ENCODE data around the gene CDH11. TPM values are rescaled to one million over a fixed set of nuclear protein-coding genes. Genes with fewer than 3 reads are reported as not detected.

CDH11 gene
- total RNA-seq, 1 donor from 2014 or later = 98.3 TPM

DNA sequence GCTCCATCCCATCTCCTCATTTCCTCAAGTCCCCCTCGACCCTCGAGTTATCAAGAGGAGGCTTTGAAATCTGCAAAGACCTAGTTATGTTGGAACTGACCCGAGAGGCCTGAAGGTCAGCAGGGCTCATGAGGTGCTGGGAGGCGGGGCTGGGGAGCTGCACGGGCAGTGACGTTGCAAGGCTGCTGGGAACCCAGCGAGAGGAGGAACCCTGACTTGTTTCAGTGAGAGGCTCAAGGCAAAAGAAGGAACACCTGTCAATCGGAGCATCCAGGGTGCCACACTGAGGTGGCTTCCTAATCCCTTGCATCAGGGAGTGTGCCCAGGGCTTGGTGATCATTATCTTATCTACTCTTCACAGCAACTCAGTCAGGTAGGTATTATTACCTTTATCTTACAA, 86.9 kb downstream of the CDH11 start:
- no peak for DNase-seq (ENCODE audit: low spot score)

DNA sequence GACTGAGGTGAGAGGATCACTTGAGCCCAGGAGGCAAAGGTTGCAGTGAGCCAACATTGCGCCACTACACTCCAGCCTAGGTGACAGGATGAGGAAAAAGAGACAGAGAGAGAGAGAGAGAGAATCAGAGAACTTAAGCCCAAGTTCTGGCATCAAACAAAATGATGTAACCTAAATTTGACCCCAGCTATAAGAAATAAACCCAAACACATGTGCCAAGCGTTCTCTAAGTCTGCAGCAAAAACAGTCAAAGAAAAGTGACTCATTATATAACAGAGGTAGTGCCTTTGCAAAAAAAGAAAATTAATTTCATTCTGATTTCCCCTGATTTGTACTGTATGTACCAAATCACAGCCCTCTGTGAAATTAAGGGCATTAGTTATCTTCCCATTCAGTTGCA, 89.5 kb downstream of the CDH11 start:
- DNase-seq (ENCODE audit: low spot score) = no peak

DNA sequence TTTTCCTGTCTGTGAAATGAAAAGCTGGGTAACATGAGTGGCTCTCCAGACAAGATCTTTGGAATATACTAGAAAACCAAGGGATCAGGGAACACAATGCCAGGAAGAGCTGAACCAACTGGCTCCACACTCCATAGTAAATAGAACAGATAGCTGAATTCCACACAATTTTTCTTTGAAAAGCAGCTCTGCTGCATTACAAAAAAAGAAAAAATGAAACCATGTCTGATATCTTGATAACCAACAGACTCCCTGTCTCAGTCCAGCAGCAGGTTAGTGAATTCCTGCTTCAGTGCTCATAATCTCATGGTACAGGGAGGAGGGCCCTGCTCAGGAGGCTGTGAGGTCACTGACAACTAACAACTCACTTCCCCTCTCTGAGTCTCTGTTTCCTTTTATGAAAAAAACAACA, 97.1 kb downstream of the CDH11 start:
- no peak for DNase-seq (ENCODE audit: low spot score)

DNA sequence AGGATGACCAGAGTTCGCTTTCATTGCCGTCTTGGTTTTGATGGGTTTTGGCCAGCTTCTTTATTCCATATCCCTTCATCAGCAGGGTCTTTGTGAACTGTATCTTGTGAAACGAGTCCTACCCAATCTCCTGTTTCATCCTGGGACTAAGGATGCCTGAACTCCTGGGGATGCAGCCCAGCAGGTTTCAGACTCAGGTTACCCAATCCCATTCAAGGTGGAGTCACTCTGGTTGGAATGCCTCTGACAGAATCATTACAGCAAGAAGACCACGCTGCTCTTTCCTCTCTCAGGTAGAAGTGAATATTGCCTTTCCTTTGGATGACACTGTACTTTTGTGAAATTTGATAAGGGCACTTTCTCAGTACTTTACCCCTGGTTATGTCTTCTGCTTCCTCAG, 98.1 kb downstream of the CDH11 start:
- no peak for DNase-seq (ENCODE audit: low spot score)

DNA sequence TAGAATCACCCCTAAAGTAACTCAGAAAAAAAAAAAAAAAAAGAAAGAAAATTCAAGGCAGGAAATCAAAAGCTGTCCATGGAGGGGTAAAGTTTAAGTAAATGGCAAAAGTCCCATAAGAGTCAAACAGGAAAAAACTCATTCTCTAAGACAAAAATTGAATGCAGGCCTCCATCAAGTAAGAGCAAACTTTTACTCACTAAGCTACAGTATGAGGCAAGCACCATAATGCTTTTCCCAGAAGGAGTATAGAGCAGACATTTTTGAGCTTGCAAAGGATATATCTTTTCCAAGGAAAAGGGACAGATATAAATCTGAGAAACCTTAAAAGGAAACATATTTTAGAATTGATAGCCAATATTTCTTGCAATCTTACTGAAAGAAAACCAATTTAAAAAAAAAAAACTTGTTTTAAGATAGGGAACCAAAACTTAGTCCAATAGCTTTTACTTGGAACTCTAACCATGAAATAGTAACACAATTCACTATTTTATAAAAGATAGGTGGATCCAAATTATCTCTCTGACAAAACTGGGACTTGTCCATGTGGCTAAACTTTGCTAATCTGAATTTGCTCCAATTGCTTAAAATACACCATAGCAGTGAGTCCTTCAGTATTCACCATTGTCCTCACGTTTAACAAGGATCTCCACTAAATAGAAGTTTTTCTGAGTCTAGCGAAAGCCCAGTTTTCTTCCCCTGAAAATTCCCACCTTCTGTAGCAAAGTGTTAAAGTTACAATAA, 99.8 kb downstream of the CDH11 start:
- DNase-seq (ENCODE audit: low spot score) = no peak

DNA sequence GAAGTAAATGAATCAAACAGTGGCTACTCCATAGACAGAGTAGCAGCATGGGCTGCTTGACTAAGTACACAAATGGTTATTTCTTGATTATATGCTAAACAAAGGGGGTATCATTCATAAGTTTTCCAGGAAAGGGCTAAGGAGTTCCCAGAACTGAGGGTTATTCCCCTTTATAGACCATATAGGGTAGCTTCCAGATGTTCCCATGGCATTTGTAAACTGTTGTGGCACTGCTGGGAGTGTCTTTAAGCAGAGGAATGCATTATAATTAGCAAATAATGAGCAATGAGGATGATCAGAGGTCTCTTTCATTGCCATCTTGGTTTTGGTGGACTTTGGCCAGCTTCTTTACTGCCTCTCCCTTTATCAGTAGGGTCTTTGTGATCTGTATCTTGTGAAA, 105.1 kb downstream of the CDH11 start:
- DNase-seq (ENCODE audit: low spot score) = no peak

DNA sequence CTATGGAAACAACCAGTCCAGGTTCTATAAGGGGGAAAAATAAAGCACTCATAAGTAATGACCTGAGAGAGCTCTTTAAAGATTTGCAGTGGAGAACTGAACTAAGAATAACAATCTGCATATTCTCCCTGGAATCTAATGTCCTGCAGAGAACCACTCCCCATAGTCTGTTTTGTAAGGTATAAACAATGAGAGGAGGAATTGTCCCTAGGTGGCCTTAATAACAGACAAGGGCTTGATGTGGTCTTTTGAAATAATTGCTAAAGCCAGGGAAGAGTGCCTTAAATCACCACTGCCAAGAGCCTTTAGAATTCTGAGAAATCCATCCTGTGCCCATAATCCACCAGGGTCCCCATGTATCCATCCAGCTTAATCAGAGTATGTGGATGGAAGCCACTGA, 106.3 kb downstream of the CDH11 start:
- no peak for DNase-seq (ENCODE audit: low spot score)

DNA sequence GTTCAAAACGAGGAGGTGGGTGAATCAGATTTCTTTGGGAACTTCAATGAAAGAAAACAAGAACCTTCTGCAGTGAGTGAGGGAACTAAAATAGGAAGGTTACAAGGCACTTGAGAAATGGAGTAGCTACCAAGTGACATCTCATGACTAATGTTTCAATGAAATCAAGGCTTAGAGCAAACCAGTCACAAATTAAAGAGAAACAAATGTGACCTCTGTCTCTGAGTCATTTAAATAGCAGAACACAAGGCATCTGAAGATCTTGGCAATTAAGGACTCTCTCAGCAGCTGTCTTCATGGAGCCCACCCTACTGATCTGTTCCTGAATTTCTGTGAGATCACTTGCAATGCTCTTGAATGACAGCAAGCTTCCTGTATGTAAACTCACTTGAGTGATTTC, 109.5 kb downstream of the CDH11 start:
- DNase-seq (ENCODE audit: low spot score) = no peak

DNA sequence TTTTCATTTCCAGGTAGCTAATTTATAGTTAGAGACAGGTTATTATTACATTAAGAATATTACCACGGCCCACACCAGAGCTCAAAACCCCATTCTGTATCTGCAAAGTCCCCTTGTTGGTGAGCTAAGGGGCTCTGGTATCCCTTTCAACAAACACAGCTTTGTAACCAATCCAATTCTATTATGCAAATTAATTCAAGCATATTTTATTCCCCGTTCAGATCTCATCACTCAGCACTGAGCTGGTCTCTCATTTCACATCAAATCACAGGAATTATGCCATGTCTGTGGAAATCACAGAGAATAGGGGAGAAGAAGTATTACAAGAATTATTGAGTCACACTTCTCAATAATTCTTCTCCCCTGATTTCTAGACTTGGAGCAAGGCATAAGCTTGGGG, 111.7 kb downstream of the CDH11 start:
- no peak for DNase-seq (ENCODE audit: low spot score)

DNA sequence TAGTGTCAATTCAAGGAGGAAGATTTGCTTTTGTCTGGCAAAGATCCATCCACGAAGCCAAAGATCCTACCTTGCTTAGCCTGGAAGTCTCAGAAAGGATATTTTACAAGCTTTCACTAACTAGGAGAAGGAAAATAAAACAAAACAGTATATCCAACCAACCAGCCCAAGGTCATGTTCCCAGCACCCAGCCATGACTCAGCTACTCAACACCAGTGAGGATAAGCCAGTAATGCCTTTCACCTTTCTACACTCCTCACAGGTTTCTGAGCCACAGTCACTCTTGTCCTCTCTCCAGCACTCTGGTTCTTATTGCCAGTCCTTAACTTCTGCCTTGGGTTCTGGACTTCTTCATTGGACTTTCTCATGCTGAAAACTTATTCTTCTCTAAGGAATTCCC, 116.2 kb downstream of the CDH11 start:
- no peak for DNase-seq (ENCODE audit: low spot score)

DNA sequence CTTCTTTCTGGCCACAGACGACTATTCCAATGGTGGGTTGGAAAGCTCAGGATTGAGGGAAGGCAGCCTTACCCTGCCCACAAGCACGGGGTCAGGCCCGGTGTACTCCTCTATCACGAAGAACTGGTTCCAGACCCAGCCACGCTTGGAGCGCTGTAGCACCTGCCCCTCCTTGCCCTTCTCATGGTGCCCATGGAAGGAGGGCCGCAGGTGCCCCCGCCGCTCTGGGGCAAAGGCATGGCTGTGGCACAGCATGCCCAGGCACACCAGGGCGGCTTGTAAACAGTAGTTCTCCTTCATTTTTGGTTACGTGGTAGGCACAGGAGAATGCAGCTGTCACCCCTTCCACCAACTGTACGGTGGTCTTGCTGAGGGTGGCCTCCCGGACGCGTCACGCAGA, 117.3 kb downstream of the CDH11 start:
- no peak for DNase-seq (ENCODE audit: low spot score)

DNA sequence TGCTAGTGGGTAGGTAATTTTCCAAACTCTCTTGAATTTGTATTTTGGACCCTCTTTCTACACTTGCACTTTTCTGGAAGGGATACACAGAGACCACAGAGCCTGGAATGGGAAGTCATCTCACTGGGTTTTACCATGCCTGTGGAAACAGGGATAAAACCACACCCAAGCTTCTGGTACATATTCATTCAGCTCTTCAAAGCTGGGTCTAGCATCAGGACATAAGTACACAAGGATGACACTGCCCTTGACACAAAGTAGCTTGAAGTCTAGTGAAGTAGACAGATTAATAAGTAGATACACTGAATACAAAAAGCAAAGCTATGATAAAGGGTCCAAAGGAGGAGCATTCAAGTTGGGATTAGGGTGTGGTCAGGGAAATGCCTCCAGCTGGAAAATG, 118.2 kb downstream of the CDH11 start:
- DNase-seq (ENCODE audit: low spot score) = no peak

DNA sequence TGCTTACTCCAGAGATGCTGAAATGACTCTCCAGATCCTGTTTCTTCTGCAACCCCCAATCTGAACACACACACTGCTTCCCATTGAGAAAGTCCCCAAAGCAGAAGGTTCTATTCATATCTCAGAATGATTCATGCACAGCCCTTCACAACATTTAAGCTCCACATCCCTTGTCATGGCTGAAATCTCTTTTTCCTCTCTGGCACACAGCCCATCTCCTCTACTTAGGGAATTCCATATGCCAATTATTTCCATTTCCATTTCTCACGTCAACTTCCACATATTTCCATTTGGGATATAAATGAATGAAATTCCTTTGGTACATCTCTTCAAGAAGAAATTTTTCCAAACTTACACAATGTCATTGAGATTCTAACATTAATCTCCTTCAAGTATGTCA, 119.6 kb downstream of the CDH11 start:
- DNase-seq (ENCODE audit: low spot score) = no peak

DNA sequence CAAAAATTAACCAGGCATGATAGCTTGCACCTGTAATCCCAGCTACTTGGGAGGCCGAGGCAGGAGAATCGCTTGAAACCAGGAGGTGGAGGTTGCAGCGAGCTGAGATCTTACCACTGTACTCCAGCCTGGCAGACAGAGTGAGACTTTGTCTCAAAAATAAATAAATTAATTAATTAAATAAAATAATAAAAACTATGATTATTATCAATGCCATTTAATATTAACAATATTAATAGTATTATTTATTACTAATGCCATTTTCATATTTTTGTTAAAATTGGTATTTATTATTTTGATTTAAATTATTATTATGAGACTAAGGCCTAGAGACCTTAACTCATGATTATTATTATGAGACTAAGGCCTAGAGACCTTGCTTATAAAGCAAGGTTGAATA, 121.2 kb downstream of the CDH11 start:
- no peak for DNase-seq (ENCODE audit: low spot score)

DNA sequence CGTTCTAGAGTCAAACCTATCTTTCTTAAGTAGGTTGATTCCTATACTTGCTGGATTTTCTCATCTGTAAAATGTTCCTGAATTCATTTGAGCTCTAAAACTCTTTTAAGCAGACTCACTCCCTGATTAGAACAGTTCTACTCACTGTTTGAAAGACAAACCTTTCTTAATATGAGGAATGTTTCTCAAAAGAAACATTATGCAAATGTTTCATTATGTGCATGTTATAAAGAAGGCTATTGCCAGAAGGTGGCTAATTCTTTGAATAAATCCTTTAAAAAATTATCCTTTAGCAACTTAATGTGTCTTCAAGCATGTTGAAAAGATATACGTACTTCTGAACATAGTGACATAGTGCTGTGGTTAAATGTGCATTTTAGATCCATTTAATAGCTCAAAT, 124.1 kb downstream of the CDH11 start:
- no peak for DNase-seq (ENCODE audit: low spot score)

DNA sequence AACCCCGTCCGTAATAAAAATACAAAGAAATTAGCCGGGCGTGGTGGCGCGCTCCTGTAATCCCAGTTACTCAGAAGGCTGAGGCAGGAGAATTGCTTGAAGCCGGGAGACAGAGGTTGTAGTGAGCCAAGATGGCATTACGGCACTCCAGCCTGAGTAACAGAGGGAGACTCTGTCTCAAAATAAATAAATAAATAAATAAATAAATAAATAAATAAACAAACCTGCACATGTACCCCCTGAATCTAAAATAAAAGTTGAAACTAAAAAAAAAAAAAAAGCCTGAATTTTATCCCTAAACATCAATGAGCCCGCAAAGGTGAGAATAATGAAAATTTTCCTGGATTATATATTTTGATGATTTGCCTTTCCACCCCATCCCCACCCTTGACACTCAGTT, 124.7 kb downstream of the CDH11 start:
- DNase-seq (ENCODE audit: low spot score) = no peak

DNA sequence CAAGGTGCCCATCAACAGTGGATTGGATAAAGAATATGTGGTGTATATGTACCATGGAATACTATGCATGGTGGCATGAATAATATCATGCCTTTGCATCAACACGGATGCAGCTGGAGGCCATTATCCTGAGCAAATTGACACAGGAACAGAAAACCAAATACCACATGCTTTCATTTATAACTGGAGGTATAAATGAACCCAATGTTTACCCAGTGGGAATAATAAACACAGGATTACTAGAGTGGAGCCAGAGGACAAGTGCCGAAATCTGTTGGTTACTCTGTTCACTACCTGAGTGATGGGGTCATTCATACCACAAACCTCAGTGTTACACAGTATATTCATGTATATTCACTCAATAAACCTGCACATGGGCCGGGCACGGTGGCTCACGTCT, 125.2 kb downstream of the CDH11 start:
- DNase-seq (ENCODE audit: low spot score) = no peak

DNA sequence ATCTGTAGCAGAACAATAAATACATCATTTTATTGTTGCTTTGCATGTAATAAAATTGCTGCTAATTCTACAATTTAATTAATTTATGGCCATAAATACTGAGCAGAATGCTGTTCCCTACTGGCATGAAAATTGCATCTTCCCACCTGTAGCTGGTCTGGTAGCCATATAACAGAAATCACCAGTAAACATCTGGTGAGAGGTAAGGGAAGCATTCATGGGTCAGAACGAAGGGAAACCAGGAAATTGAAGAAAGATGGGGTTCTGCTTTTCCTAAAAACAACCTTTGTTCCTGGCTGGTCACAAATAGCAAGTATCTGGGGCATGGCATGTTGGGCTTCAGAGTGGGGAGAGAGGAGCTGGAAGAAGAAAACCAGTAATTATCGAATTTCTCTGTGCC, 128.4 kb downstream of the CDH11 start:
- DNase-seq (ENCODE audit: low spot score) = no peak

DNA sequence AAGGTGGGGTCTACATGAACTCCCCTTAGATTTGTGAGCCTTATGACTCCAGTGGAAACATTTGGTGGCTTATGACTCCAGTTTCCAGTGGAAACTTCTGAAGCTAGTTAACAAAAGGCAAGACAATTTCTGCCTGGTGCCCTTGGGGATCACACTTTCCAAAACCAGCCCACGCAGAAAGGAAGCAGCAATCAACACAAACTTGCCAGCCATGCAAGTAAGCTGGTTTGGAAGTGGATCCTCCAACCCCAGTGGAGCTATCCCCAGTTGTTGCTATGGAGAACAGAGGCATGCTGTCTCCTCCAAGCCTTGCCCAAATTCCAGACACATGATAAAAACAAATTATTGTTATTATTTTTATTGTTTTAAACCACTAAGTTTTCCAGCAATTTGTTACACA, 130.9 kb downstream of the CDH11 start:
- no peak for DNase-seq (ENCODE audit: low spot score)

DNA sequence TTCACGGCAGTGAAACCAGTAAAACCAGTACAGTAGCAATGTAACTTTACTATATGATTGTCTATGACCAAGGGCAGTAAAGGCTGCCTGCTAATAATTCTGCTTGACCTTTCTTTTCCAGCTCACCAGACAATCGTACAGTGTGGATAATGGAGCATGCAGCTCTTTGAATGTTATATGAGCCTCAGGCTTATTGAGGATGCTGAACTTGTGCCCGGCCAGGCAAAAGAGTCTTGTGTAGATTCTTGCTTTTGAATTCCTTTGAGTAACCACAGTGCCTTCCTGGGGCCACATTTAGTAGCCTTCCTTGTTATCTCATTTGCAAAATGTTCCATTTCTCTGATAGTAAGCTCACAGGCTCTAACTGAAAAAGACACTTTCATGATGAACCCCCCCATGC, 131.8 kb downstream of the CDH11 start:
- no peak for DNase-seq (ENCODE audit: low spot score)

DNA sequence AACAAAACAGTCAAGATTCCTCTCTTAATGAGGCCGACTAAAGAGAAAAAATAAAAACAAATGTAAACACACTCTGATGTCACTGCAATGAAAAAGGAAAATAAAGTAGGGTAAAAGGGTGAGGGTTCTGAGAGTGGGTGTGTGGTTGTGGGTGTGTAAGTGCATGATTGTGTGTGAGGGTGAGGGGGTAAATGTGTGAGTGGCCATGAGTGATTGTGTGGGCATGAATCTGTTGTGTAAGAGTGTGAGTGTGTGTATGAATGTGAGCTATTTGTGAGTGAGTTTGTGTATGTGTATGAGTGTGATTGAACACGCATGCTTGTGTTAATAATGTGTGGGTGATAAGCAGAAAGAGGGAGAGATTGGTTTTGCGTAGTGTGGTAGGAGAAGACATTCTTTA, 132.8 kb downstream of the CDH11 start:
- DNase-seq (ENCODE audit: low spot score) = no peak

DNA sequence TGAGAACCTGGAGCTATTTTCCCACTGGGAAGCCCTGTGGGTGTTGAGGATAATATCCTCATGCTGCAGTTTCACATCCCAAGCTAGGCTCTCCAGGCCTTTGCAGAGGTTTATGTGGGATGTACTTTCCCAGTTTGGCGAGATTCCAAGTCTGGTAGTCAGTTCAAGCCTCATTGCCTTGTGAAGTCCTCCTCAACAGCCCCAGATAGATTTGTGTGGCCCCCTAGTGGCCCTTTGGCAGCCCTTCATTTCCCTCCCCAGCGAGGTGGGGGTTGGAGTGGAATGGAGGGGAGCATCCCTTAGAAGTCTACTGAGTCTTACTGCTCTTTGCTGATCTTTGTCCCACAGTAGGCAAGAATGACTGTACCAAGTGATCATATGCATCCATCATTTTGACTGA, 137.9 kb downstream of the CDH11 start:
- peak; percentile 44 for DNase-seq (ENCODE audit: low spot score)

DNA sequence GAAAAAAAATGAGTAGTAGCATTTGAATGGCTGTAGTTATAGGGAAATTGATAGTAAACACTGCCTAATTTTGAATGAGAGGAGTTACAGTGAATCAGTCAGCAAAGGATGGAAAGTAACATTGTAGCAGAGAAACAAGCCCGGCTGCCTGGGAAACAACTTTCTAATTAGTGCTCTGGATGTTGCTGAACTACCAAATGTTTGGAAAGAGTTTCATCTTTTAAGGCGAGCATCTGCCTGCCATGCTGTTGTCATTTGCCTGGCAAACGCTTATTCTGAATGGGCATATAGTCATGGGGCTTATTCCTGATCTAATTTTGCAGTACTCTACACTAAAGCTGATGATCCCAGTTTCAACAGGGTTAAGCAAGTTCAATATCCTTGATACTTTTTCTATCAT, 138.6 kb downstream of the CDH11 start:
- no peak for DNase-seq (ENCODE audit: low spot score)

DNA sequence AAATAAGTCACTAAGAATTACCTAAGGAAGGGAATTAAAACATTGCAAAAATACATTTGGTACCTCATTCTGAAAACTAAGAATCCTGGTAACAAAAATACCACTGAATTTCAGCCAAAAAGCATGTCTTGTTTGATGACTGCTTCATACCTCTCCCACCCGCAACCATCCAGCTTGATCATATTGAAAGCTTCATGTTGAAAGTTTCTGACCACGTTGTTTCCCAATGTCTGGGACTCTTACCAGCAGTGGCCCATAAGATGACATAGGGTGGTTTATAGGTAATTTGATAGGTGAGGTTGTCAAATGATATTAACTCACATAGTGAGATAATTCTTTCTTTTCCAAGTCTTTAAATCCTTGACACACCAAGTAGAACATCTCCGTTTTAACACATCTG, 139.3 kb downstream of the CDH11 start:
- no peak for DNase-seq (ENCODE audit: low spot score)

Data from ureter (tissue), 1 donor.